Ureter (tissue), 1 donor: ENCODE measurements around the gene DDR1. TPM values are rescaled to one million over a fixed set of nuclear protein-coding genes. Genes with fewer than 3 reads are reported as not detected.
"Not testable (repeated sequence)": the region's sequence is repeated elsewhere in the genome, so short reads cannot be mapped to it uniquely, and the experiment has no call there.

Experiments used
- DNase-seq: peaks from one replicate; pipeline ENCODE4 v3.0.0-alpha.2; 2020; ENCODE audit warnings: low spot score
- total RNA-seq: library from RNA; stranded (reverse); gene quantifications from one replicate; pipeline ENCODE4 v1.2.4, GENCODE V29; 2023
- donor health status: DM: yes; HTN: yes; CAD: no.

Gene DDR1
- total RNA-seq, 1 donor from 2014 or later: 234 TPM

GRCh38 chr6:30854285-30855040, 29.9 kb upstream of the DDR1 start:
- no peak for DNase-seq

GRCh38 chr6:30855429-30856075, 28.8 kb upstream of the DDR1 start:
- no peak for DNase-seq

GRCh38 chr6:30857112-30857511, 27.2 kb upstream of the DDR1 start:
- no peak for DNase-seq

- DNase-seq: no peak
Observed at GRCh38 chr6:30857549-30857948, 26.8 kb upstream of the DDR1 start.

GRCh38 chr6:30859726-30860125, 24.6 kb upstream of the DDR1 start:
- DNase-seq: not testable (repeated sequence)

- DNase-seq: no peak
Observed at GRCh38 chr6:30861257-30862048, 22.9 kb upstream of the DDR1 start.

GRCh38 chr6:30862156-30862875, 22.0 kb upstream of the DDR1 start:
- no peak for DNase-seq

GRCh38 chr6:30864325-30864724, 20.0 kb upstream of the DDR1 start:
- DNase-seq: no peak

- DNase-seq: not testable (repeated sequence)
Observed at GRCh38 chr6:30869241-30869749, 15.0 kb upstream of the DDR1 start.

- DNase-seq: no peak
Observed at GRCh38 chr6:30870546-30870945, 13.8 kb upstream of the DDR1 start.

- no peak for DNase-seq
Observed at GRCh38 chr6:30871592-30872183, 12.6 kb upstream of the DDR1 start.

- no peak for DNase-seq
Observed at GRCh38 chr6:30873137-30873640, 11.1 kb upstream of the DDR1 start.

GRCh38 chr6:30873795-30874194, 10.5 kb upstream of the DDR1 start:
- DNase-seq: not testable (repeated sequence)

- DNase-seq: no peak
Observed at GRCh38 chr6:30875244-30876038, 8.9 kb upstream of the DDR1 start.

- DNase-seq: peak; percentile 75
Observed at GRCh38 chr6:30876039-30876730, 8.1 kb upstream of the DDR1 start.

- peak; percentile 92 for DNase-seq
Observed at GRCh38 chr6:30877419-30878262, 6.7 kb upstream of the DDR1 start.

GRCh38 chr6:30879684-30880427, 4.5 kb upstream of the DDR1 start:
- DNase-seq: no peak

GRCh38 chr6:30880698-30881252, 3.5 kb upstream of the DDR1 start:
- DNase-seq: no peak
